Keratinocyte (primary cell): ENCODE results near the gene PIAS1. TPM values are rescaled to one million over a fixed set of nuclear protein-coding genes. Genes with fewer than 3 reads are reported as not detected.

Experiments used
- DNase-seq: peaks from one replicate; pipeline ENCODE4 v3.0.0-alpha.2; 2011; ENCODE audit warnings: low read depth, missing footprints, low spot score
- FAIRE-seq: peaks from 2 replicates; lab custom pipeline; 2011; peaks lifted over from hg19 to GRCh38; lab: Jason Lieb, UNC
- H2AFZ ChIP-seq: 2 replicates; pipeline ENCODE4 v1.6.0; 2012; ENCODE audit warnings: low read length, control low read depth, inconsistent platforms; ENCODE audit not compliant: control insufficient read depth
- H3K27ac ChIP-seq: 2 replicates; pipeline ENCODE4 v1.5.1; 2011; ENCODE audit warnings: low read length; ENCODE audit not compliant: control insufficient read depth, insufficient read depth
- H3K27me3 ChIP-seq: 3 replicates; pipeline ENCODE4 v1.6.0; 2011; ENCODE audit warnings: low read length; ENCODE audit not compliant: control insufficient read depth, insufficient read depth; ENCODE audit errors: extremely low read depth
- H3K36me3 ChIP-seq, 2 experiments: 2 replicates in 1 of 2; 3 replicates in 1 of 2; pipeline ENCODE4 v1.5.1; 2011; ENCODE audit warnings: low read length in 2 of 2, mild to moderate bottlenecking in 1 of 2; ENCODE audit not compliant: control insufficient read depth in 2 of 2, insufficient read depth in 2 of 2; ENCODE audit errors: extremely low read depth in 1 of 2
- H3K4me1 ChIP-seq: 3 replicates; pipeline ENCODE4 v1.5.1; 2011; ENCODE audit warnings: low read length; ENCODE audit not compliant: control insufficient read depth, insufficient read depth; ENCODE audit errors: extremely low read depth
- H3K4me2 ChIP-seq: 3 replicates; pipeline ENCODE4 v1.6.0; 2011; ENCODE audit warnings: low read depth, low read length; ENCODE audit not compliant: control insufficient read depth, insufficient read depth; ENCODE audit errors: extremely low read depth
- H3K4me3 ChIP-seq, 3 experiments: fragments of 200-600 bp in 1 of 3; sonication (generic) in 1 of 3; 2 replicates in 2 of 3; 3 replicates in 1 of 3; pipeline ENCODE4 v1.5.1; 2011 to 2016; ENCODE audit warnings: low read length in 3 of 3, mild to moderate bottlenecking in 3 of 3, control low read depth in 2 of 3, inconsistent platforms in 1 of 3, low read depth in 1 of 3, mixed read lengths in 1 of 3, mixed run types in 1 of 3, moderate library complexity in 1 of 3; ENCODE audit not compliant: control insufficient read depth in 2 of 3, insufficient read depth in 2 of 3; ENCODE audit errors: extremely low read depth in 1 of 3
- H3K79me2 ChIP-seq: 2 replicates; pipeline ENCODE4 v1.6.0; 2012; ENCODE audit warnings: low read length; ENCODE audit not compliant: control insufficient read depth, insufficient read depth
- H3K9ac ChIP-seq: 3 replicates; pipeline ENCODE4 v1.6.0; 2011; ENCODE audit warnings: low read length; ENCODE audit not compliant: control insufficient read depth, insufficient read depth; ENCODE audit errors: extremely low read depth
- H3K9me1 ChIP-seq: 3 replicates; pipeline ENCODE4 v1.6.0; 2011; ENCODE audit warnings: low read length; ENCODE audit not compliant: control insufficient read depth, insufficient read depth; ENCODE audit errors: extremely low read depth
- H3K9me3 ChIP-seq: 2 replicates; pipeline ENCODE4 v1.5.1; 2012; ENCODE audit warnings: low read depth, low read length; ENCODE audit not compliant: control insufficient read depth
- H4K20me1 ChIP-seq: 3 replicates; pipeline ENCODE4 v1.6.0; 2011; ENCODE audit warnings: low read length; ENCODE audit not compliant: control insufficient read depth, insufficient read depth; ENCODE audit errors: extremely low read depth
- CTCF ChIP-seq, 3 experiments: IDR thresholded peaks in 1 of 3; conservative IDR thresholded peaks in 1 of 3; optimal IDR thresholded peaks in 1 of 3; 2 replicates in 2 of 3; 3 replicates in 1 of 3; pipeline versions ENCODE3 to v1.5.1; 2011; ENCODE audit warnings: low read length in 3 of 3, mild to moderate bottlenecking in 3 of 3, moderate library complexity in 2 of 3, control low read depth in 1 of 3, inconsistent platforms in 1 of 3; ENCODE audit not compliant: insufficient read depth in 2 of 3; ENCODE audit errors: extremely low read depth in 1 of 3
- EZH2 ChIP-seq: IDR thresholded peaks from one replicate; pipeline ENCODE4 v1.6.1; 2012; ENCODE audit warnings: inconsistent platforms, mild to moderate bottlenecking, low read length, moderate library complexity
- dilution Hi-C: fragments of 300-500 bp; cut with MboI; formaldehyde crosslinking; loops from one replicate; pipeline ENCODE4 v1.7.0; 2020; ENCODE audit warnings: low sequenced_read_pairs; ENCODE audit not compliant: extremely low pct_ligation_motif_present
- polyA plus RNA-seq, 5 experiments: library from polyadenylated mRNA; depleted of rRNA in 3 of 5; stranded (reverse) in 3 of 5; stranded (forward) in 1 of 5; unstranded in 1 of 5; fragments of >200 nt; gene quantifications; 1 replicate in 1 of 5; 2 replicates in 3 of 5; 3 replicates in 1 of 5; pipeline versions ENCODE4 v1.2.1 to v1.2.3, GENCODE V29; 2011 to 2012; ENCODE audit warnings: missing spikeins in 2 of 5, low read depth in 1 of 5, low replicate concordance in 1 of 5

PIAS1 gene
- polyA plus RNA-seq, 1 donor (not counting 4 experiments of a cell fraction or from before 2014, with no cell fraction given), result 58.2 TPM

DNA sequence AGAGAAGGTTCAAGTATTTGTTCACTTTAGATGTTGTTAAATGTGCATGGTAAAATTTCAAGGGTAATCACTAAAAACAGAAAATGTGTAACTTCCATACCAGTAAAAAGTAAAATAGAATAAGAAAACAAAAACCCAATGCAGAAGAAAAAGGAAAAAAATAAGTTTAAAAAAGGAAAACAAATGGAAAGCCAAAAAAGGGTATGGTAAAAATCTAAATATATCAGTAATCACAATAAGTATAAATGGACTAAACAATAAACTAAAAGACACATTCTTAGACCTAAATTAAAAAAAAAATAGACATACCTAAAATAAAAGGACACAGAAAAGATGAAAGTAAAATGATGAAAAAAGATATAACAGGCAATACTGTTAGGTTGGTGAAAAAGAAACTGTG, 184.9 kb downstream of the PIAS1 start:
- Histone ChIP-seq H4K20me1 (no peaks in the 10 kb centered on the region), H3K79me2 (no peaks in the 10 kb centered on the region), H3K4me3 (no peak overlapping the region), H3K4me1 (no peaks in the 10 kb centered on the region), H3K27me3 (no peaks in the 10 kb centered on the region), H3K9me1 (no peaks in the 10 kb centered on the region), H3K27ac (no peak overlapping the region), H3K4me2 (no peak overlapping the region), H3K9me3 (no peaks in the 10 kb centered on the region), H3K36me3 (no peaks in the 10 kb centered on the region), H3K9ac (no peak overlapping the region), H2AFZ (no peak overlapping the region)
- dilution Hi-C loops, result no loop called here
- FAIRE-seq (no peak), DNase-seq (no peak)
- TF ChIP-seq EZH2 (no peak), CTCF (optimal IDR thresholded peaks at IDR 0.05 in 1 of 3, IDR thresholded peaks at IDR 0.05 in 1 of 3, conservative IDR thresholded peaks at IDR 0.05 in 1 of 3; ENCODE audit: extremely low read depth in 1 of 3, insufficient read depth in 2 of 3, low read length in 3 of 3) (no peak)

DNA sequence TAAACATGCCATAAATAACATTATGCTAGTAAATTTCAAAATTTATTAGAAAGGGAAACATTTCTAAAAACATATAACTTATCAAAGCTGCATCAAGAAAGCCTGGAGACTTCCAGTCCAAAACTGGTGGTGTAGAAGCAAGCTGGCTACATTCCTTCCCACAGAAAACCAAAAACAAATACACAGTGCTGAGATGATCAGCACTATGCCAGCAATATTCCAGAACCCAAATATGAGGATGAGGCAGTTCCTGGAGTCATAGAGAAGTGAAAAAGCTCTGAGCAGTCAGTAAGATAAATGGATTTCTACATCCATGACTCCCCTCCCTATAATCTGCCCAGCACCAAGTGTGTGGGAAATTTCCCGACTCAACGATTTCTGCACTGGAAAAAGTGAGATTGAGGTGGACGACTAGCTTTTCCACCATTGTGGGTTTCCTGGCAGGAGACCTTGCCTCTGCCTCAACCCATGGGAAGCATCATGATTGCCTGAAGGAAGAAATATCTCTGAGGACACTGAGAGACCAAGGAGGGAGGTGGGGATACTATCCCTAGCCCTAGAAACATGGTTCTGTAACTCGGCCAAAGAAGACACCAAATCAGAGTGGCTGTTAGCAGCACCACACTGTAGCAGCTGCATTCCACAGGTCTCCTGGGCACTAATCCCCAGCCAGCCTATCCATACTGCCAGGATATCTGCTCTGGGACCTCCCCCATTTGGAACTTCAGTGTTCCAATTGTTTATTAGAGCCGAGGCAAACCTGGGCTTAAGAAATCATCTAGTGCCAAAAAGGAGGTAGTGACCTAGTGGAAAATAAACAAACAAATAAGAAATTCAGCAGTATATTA, 187.2 kb downstream of the PIAS1 start:
- Histone ChIP-seq H3K4me2 (no peak overlapping the region), H2AFZ (no peak overlapping the region), H3K9me1 (no peaks in the 10 kb centered on the region), H3K79me2 (no peaks in the 10 kb centered on the region), H3K4me1 (no peaks in the 10 kb centered on the region), H3K36me3 (no peaks in the 10 kb centered on the region), H4K20me1 (no peaks in the 10 kb centered on the region), H3K27me3 (no peaks in the 10 kb centered on the region), H3K4me3 (no peak overlapping the region), H3K9ac (no peak overlapping the region), H3K27ac (no peak overlapping the region), H3K9me3 (no peaks in the 10 kb centered on the region)
- DNase-seq, result no peak
- TF ChIP-seq EZH2, result no peak
- no peak for TF ChIP-seq CTCF (optimal IDR thresholded peaks at IDR 0.05 in 1 of 3, IDR thresholded peaks at IDR 0.05 in 1 of 3, conservative IDR thresholded peaks at IDR 0.05 in 1 of 3; ENCODE audit: extremely low read depth in 1 of 3, insufficient read depth in 2 of 3, low read length in 3 of 3)
- dilution Hi-C loops, result no loop called here
- FAIRE-seq, result no peak

Other genes starting within 250 kb of the PIAS1 start
- 0.03 TPM in 2 of 3 replicates, not detected in the other for gene SKOR1, start 228.8 kb upstream of the PIAS1 start, polyA plus RNA-seq
- gene RNU6-1, start 214.3 kb upstream of the PIAS1 start, polyA plus RNA-seq, result not detected in 3 replicates
- 3.0 to 7.0 TPM (median 3.3 TPM) in 3 replicates for gene CALML4, start 151.0 kb downstream of the PIAS1 start, polyA plus RNA-seq
- gene CLN6, start 175.4 kb downstream of the PIAS1 start, polyA plus RNA-seq, result 26.7 to 36.3 TPM (median 33.0 TPM) in 3 replicates
- 52.5 to 153 TPM (median 92.6 TPM) in 3 replicates for gene FEM1B, start 223.4 kb downstream of the PIAS1 start, polyA plus RNA-seq